RWPE1 (cell line): ENCODE results near the gene CST5.

Experiments used
- CTCF ChIA-PET: fragments of 350-600 bp; sonication (Branson Sonifier 250); formaldehyde crosslinking; extraction: SDS; loops from one replicate; lab custom pipeline; 2021; lab: Yijun Ruan, JAX
- POLR2A ChIA-PET: fragments of 400-600 bp; formaldehyde crosslinking; extraction: SDS; loops from one replicate; lab custom pipeline; 2020; ENCODE audit warnings: antibody characterized with exemption; ENCODE audit not compliant: low non-redundant PET; lab: Yijun Ruan, JAX
- DNase-seq: peaks from one replicate; pipeline ENCODE4 v3.0.0; 2012; ENCODE audit warnings: low spot score
- H3K27ac ChIP-seq: fragments of 450-650 bp; 2 replicates; pipeline ENCODE4 v1.5.1; 2017
- TF ChIP-seq, protein P1 (sequence below): fragments of 450-650 bp; conservative IDR thresholded peaks from 2 replicates; pipeline ENCODE4 v1.5.1; 2017; ENCODE audit warnings: low read depth, mild to moderate bottlenecking

The CST5 gene

DNA sequence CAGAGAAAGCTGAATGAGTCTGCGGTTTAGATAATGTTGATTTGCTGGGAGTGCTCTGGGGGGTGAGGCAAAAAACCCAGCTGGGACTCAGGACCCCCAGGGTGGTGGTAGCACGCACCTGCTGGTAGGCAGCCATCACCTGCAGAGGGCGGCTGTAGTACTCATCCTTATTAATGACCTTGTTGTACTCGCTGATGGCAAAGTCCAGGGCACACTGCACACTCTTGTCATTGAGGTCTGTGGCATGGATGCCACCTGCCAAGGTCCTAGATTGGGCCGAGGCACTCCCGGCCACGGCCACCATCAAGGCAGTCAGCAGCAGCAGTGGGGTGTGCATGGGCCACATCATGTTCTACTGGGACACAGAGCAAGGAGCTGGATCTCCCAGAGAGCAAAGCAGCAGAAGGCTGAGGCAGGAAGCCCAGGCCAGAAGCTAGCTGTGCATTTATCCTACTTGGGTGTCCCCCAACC, at the start of gene CST5:
CST5 (minus strand) TSS at position 421 of the 471 bp plus-strand sequence; CDS start at position 349, 72 bp downstream.
- ChIA-PET POLR2A (no interaction called here), CTCF (no interaction called here)
- H3K27ac ChIP-seq = no peak within 1 kb of the TSS
- no peak for DNase-seq
- TF ChIP-seq, protein P1, sequence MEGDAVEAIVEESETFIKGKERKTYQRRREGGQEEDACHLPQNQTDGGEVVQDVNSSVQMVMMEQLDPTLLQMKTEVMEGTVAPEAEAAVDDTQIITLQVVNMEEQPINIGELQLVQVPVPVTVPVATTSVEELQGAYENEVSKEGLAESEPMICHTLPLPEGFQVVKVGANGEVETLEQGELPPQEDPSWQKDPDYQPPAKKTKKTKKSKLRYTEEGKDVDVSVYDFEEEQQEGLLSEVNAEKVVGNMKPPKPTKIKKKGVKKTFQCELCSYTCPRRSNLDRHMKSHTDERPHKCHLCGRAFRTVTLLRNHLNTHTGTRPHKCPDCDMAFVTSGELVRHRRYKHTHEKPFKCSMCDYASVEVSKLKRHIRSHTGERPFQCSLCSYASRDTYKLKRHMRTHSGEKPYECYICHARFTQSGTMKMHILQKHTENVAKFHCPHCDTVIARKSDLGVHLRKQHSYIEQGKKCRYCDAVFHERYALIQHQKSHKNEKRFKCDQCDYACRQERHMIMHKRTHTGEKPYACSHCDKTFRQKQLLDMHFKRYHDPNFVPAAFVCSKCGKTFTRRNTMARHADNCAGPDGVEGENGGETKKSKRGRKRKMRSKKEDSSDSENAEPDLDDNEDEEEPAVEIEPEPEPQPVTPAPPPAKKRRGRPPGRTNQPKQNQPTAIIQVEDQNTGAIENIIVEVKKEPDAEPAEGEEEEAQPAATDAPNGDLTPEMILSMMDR = no peak

GRCh38 chr20:23928788-23929187, 49.2 kb upstream of the CST5 start:
- DNase-seq = no peak
- POLR2A ChIA-PET = no interaction called here

DNA sequence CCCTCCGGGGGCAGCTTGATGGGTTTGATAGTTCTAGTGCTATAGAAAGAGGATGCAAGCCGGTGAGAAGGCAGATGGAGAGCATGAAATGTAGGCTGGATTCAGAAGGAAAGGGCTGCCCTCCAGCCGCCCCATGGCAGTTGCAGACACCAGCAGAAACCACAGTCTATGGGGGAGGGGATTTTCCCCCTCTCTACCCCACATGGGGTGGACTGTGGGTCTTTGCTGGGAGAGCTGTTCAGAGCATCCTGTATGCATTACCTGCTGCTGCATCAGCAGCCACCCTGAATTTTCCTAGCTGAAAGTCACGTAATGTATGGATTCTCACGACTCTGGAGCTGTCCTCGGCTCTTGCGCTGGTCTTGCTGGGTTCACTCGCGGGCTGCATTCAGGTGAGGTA, 48.8 kb upstream of the CST5 start:
- TF ChIP-seq, protein P1 = no peak
- CTCF ChIA-PET = interaction anchor here (0.7 kb wide), 1 partner anchor 9 kb away, joined by 3 read pairs; no protein-coding TSS in a partner anchor
- H3K27ac ChIP-seq = no peak overlapping the region
- DNase-seq = no peak
- POLR2A ChIA-PET = no interaction called here

More at GRCh38 chr20:23928788-23929187, 49.2 kb upstream of the CST5 start:
- H3K27ac ChIP-seq = no peak overlapping the region
- CTCF ChIA-PET = interaction anchor here (0.6 to 0.7 kb wide), 2 partner anchors 8 to 137 kb away, joined by 3 to 4 read pairs; no protein-coding TSS in a partner anchor
- TF ChIP-seq, protein P1 = no peak

DNA sequence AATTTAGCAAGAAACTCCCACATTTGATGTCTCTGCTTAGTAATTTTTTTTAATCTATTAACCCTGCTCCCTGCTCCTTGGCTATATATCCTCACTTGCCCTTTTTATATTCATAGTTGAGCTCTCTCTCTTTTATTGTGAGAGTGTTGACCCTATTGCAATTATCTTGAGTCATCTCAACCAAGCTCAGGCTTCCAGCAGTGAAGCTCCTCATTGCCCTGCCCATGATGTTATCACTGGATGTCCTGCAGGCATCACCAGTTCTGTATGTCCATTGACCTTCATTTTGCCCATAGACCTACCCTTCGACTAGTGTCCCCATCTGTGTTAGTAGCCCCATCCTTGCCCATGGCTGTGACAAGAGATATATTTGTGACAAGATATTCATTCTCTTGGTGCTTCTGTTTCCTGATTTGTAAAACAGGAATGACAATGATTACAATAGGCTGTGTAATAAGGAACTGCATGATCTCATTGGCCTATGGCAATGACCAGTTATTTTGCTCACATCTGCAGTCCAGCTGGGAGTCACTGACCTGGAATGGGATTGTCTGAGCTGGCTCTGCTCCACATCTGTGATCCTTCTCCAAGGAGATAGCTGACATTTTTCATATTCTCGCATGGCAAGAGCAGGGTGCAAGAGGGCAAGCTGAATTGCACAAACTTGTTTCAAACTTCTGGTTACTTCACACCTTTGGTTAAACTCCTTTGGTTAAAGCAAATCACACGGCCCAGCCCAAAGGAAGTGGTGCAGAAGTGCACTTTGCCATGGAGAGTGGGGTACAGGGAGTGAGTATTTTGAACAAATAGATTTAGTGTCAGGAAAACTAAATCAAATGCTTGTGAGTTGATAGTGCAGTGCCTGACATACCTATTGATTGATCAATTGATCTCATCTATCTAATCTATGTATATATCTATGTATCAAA, 47.7 kb upstream of the CST5 start:
- no peak overlapping the region for H3K27ac ChIP-seq
- DNase-seq = no peak
- TF ChIP-seq, protein P1 = no peak
- ChIA-PET POLR2A (no interaction called here), CTCF (no interaction called here)

DNA sequence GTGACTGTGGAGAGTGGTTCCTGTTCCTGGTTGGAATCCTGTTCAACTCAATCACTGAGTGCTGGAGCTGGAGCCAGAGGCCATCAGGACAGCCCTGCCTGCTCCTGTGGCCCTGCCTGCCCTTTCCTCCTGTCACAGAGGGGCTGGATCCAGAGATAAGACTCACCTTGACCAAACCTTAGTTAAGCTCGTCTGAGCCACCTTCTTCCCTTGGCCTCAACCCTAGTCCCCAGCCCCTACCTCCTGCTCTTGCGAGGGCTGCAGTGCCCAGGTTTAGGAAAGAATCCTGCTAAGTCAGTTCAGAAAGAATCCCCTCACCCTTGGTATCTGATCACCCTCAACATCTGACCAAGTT, 47.0 kb upstream of the CST5 start:
- no peak overlapping the region for H3K27ac ChIP-seq
- TF ChIP-seq, protein P1 = no peak
- ChIA-PET CTCF (interaction anchor here (0.6 kb wide), 1 partner anchor 18 kb away, joined by 7 read pairs; no protein-coding TSS in a partner anchor), POLR2A (no interaction called here)
- DNase-seq = no peak

- ChIA-PET POLR2A (no interaction called here), CTCF (interaction anchor here (0.6 kb wide), 1 partner anchor 17 kb away, joined by 7 read pairs; no protein-coding TSS in a partner anchor)
- DNase-seq = no peak
- H3K27ac ChIP-seq = no peak overlapping the region
- TF ChIP-seq, protein P1 = no peak
Measured at GRCh38 chr20:23925789-23926525, 46.4 kb upstream of the CST5 start.
